GM04503 (cell line): Measurements from ENCODE around the gene SAA4.
A peak's percentile ranks its signal among the peaks of the same experiment; 100 is the strongest.
"Not testable (repeated sequence)": the region's sequence is repeated elsewhere in the genome, so short reads cannot be mapped to it uniquely, and the experiment has no call there.

ENCODE experiments used
- DNase-seq: peaks from one replicate; pipeline ENCODE4 v3.0.0-alpha.2; 2012; ENCODE audit warnings: low read depth

The SAA4 gene

GRCh38 chr11:18246379-18247190 is 10.0 kb upstream of the SAA4 start:
- not testable (repeated sequence) for DNase-seq

GRCh38 chr11:18245396-18245795 is 8.8 kb upstream of the SAA4 start:
- no peak for DNase-seq

GRCh38 chr11:18243783-18244362 is 7.3 kb upstream of the SAA4 start:
- peak; percentile 11 for DNase-seq

- no peak for DNase-seq
Measured at GRCh38 chr11:18239655-18240054, 3.1 kb upstream of the SAA4 start.

DNA sequence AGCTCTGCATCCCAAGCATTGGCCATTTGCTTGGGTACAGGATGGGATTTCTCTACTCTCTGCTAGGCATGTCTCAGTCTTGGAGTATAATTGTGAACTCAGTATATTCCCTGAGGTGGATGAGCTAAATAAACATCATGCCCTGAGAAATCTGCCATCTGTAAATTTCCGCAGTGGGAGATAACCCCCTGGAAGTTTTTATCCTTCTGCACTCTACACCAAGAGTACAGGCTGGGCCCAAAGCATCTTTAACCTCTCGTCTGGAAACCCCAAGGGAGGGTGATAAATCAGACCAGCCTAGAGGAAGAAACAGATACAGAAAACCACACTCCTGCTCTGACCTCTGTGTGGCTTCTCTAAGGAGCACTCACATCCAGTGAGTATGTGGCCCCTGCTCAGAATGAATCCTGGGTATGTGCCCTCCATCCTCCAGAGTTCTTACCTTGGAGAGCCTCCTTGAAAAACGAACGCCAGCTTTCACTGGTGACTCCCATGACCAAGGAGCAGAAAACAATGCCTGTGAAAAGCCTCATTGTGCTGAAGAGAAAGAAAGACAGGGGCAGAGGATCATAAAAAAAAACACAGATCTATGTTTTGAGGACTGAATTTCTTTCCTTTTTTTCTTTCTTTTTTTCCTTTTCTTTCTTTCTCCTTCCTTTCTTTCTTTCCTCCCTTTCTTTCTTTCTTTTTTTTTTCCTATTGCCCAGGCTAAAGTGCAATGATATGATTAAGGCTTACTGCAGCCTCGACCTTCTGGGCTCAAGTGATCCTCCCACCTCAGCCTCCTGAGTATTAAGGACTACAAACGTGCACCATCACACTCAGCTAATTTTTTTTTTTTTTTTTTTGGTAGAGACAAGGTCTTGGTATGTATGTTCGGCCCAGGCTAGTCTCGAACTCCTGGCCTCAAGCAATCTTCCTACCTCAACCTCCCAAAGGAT is 938 bp downstream of the SAA4 start:
- no peak for DNase-seq

GRCh38 chr11:18233912-18234311 is 2.7 kb downstream of the SAA4 start:
- no peak for DNase-seq

DNA sequence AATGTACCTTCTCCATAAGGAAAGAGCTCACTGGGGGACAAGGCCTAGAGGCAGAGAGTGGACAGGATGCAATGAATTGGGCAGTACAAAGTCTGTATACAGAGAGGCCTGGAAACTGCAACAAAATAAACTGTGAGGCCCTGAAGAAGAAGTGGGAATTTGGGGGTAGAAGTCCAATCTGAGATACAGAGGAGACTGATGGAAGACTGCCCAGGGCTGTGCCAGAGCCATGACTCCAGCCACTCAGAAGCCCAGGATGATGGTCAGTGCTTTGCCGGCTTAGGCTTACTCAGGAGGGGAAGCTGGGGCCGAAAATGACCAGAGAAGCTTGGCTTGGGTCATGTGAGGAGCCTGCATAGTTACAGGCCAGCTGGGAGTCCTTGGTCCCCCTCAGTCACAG is 5.7 kb downstream of the SAA4 start:
- DNase-seq, result no peak

DNA sequence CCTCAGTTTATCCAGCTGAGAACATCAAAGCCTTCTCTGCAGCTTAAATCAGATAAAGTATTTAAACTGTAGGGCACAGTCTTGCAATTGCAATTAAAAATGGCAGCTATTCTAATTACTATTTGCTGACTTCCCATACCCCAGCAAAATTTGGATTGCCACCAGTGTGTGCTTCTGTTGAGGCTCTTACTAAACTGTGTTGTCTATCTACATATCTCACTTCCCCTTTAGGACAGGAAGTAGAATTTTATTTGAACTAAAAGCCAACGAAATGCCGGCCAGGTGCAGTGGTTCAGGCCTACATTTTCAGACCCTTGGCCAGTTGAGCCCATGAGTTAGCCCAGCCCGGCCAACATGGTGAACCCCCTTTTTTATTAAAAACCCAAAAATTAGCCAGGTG is 7.1 kb downstream of the SAA4 start:
- DNase-seq, result no peak

- no peak for DNase-seq
Measured at GRCh38 chr11:18225913-18226312, 10.7 kb downstream of the SAA4 start.

DNA sequence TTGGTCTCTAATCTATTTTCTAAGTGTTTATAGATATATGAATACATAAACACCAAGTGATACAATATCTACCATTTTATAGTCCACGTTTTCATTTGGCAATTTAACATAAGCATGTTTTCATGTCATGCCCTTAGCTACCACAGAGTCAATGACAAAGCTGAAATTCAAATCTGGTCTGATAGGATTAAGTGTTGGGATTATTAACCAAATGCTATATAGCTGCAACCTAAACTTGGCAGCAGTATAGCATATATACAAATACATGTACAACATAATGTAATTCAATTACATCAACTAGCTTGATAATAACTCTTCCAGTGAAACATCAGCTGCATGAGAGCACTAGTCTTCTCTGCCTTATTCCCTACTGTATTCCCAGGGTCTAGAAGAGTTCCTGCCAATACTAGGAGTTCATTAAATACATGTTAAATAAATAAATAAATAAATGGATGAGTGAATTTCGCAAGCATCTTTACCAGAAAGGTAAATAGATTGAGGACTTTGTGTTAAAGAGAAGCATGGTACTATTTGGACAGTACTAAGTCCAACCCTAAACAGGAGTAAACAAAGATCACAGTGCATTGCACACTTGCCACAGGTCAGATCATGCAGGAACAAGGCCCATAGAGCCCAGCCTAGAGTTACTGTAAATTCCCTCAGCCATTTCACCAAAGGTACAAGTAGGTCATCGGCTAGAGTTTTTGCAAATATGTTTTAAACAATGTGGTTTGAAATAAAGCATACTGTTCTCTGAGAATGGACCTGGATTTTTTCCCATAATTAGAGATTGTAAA is 12.8 kb downstream of the SAA4 start:
- no peak for DNase-seq

- no peak for DNase-seq
Measured at GRCh38 chr11:18222814-18223421, 13.7 kb downstream of the SAA4 start.

- DNase-seq, result no peak
Measured at GRCh38 chr11:18221274-18221876, 15.2 kb downstream of the SAA4 start.

GRCh38 chr11:18209058-18209457 is 27.5 kb downstream of the SAA4 start:
- DNase-seq, result no peak

- no peak for DNase-seq
Measured at GRCh38 chr11:18204771-18205170, 31.8 kb downstream of the SAA4 start.

- DNase-seq, result no peak
Measured at GRCh38 chr11:18204220-18204619, 32.4 kb downstream of the SAA4 start.

DNA sequence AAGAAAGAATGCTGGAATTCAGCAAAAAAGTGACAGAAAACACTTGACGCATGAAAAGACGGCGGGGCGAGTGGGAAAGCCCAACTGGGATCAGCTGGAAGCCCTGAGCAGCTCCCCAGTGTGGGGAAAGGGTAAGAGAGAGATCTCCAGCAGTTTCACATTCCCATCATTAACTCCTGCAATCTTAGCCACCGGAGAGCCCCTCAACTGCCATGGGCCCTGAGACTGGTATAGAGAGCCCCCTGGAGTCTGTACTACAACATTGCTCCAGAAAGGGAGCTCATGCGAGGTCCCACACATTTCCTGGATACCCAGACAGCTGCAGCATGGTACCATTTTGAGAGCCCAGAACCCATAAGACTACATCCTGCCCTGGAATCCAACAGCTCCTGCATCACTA is 32.9 kb downstream of the SAA4 start:
- no peak for DNase-seq

DNA sequence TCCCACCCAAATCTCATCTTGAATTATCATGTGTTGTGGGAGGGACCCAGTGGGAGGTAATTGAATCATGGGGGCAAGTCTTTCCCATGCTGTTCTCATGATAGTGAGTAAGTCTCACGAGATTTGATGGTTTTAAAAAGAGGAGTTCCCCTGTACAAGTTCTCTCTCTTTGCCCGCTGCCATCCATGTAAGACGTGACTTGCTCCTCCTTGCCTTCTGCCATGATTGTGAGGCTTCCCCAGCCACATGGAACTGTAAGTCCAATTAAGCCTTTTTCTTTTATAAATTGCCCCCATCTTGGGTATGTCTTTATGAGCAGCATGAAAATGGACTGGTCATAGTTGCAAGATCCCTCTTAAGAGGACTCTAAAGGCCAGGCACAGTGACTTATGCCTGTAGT is 38.9 kb downstream of the SAA4 start:
- not testable (repeated sequence) for DNase-seq

DNA sequence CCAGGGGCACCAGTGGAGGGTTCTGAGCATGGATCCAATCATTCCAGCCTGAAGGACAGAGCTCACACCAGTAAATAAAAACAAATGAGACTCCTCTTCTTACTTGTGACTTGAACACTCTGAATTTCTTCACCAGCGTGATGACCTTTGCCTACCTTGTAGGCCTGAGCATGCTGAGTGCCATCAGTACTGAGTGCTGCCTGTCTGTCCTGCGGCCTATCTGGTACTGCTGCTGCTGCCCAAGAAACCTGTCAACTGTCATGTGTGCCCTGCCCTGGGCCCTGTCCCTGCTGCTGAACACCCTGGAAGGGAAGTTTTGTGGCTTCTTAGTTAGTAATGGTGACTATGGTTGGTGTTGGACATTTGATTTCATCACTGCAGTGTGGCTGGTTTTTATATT is 40.1 kb downstream of the SAA4 start:
- no peak for DNase-seq

DNA sequence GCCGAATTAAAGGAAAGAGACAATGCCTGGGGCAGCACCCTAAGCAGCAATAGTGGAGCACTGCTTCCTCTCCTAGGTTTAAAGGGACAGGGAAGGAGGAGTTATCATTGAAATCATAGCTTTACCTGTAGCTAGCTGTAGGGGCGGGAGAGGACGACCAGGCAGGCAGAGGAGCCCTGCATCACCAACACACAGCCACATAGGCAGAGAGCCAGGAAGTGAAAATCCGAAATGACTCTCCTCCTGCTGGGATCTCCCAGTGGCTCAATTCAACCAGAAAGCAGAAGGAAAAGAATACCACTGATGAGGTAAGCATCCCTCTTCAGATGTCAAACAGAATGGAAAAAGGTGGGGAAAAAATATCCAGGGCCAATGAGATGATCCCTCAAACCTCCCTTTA is 43.6 kb downstream of the SAA4 start:
- no peak for DNase-seq

DNA sequence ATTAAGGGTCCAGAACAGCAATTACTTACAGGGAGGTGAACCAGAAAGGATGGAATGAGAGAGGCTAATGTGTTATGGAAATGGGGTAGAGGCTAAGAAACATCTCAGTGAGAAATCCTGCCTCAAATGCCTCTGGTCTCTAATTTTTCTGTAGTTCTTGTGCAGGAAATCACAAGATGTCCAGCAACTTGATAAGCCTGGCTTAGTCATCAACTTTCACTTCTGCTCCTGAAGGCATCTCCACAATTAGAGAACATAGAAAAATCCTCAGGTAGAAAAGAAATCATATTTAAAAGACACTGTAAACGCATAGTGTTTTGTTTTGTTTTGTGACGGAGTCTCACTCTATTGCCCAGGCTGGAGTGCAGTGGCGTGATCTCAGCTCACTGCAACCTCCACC is 45.2 kb downstream of the SAA4 start:
- no peak for DNase-seq
